Measurements from ENCODE around the gene ABHD4. TPM values are rescaled to one million over a fixed set of nuclear protein-coding genes. Genes with fewer than 3 reads are reported as not detected.

The ABHD4 gene
- total and polyA plus RNA-seq, 4 donors = 9.0 to 32.9 (median 11.1) TPM

- Histone ChIP-seq H3K9me3 (ENCODE audit: control insufficient read depth in 4 of 4, low read length in 3 of 4) (no peaks in the 10 kb centered on the region), H3K36me3 (ENCODE audit: control insufficient read depth in 4 of 4, insufficient read depth in 3 of 4, low read depth in 1 of 4, low read length in 3 of 4) (no peaks in the 10 kb centered on the region), H3K9ac (ENCODE audit: low read depth in 1 of 2, low read length in 2 of 2) (no peak overlapping the region), H3K4me1 (ENCODE audit: control insufficient read depth in 4 of 4, insufficient read depth in 4 of 4, low read length in 3 of 4) (peaks cover 3 to 9% (median 6%) of the 10 kb centered on the region in 4 donors), H3K27me3 (ENCODE audit: control insufficient read depth in 4 of 4, insufficient read depth in 4 of 4, low read length in 3 of 4) (no peaks in the 10 kb centered on the region), H3K27ac (ENCODE audit: low read depth in 1 of 2, low read length in 2 of 2) (peak overlapping the region in 1 of 2 donors; percentile 25), H3K4me3 (ENCODE audit: low read depth in 1 of 3, low read length in 3 of 3) (no peak overlapping the region)
- 85% methylated on average over 15 of the region's 15 CpGs for WGBS
- TF ChIP-seq EGR1 (IDR thresholded peaks at IDR 0.05; ENCODE audit: low read depth in 2 of 2) = no peak
- TF ChIP-seq ZBTB33 (IDR thresholded peaks at IDR 0.05) = no peak
- no peak for TF ChIP-seq CTCF (IDR thresholded peaks at IDR 0.05; ENCODE audit: low read depth, low read length, missing input control)
- TF ChIP-seq JUND (IDR thresholded peaks at IDR 0.05) = no peak
- no peak for DNase-seq (ENCODE audit: low spot score)
Measured at GRCh38 chr14:22554498-22555383, 43.4 kb upstream of the ABHD4 start.

DNA sequence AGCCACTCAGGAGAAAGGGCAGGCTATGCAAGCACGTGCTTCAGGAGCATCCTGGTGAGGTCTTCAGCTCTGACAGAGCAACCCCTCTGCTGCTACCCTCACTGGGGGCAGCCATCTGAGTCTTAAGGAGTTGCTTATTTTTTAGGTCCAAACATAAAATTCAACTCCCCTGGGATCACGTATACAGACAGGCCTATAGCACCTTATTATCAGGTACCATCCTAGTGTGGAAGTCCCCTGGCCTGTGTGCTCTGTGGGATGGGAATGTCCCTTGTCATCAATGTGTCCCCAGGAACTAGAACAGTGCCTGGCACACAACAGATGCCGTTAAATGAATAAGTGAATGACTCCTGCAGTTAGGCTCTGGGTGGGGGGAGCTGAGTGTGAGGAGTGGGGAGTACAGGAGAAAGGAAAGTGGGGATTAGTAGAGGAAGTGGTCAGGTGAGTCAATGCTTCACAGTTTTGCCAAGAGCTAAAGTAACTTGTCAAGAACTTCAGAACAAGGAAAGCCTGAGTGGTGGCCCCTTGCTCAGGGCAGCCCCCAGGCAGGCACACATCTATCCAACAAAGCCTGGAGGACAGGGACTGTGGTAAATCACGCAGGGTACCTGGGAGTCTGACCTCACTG lies 42.6 kb upstream of the ABHD4 start:
- peaks cover 3 to 9% (median 6%) of the 10 kb centered on the region in 4 donors for H3K4me1 ChIP-seq (ENCODE audit: control insufficient read depth in 4 of 4, insufficient read depth in 4 of 4, low read length in 3 of 4)
- peak overlapping the region; percentile 6 to 28 for H3K27ac ChIP-seq (ENCODE audit: low read depth in 1 of 2, low read length in 2 of 2)

More for the DNA sequence above, 42.6 kb upstream of the ABHD4 start:
- H3K36me3 ChIP-seq (ENCODE audit: control insufficient read depth in 4 of 4, insufficient read depth in 3 of 4, low read depth in 1 of 4, low read length in 3 of 4) = no peaks in the 10 kb centered on the region
- no peaks in the 10 kb centered on the region for H3K27me3 ChIP-seq (ENCODE audit: control insufficient read depth in 4 of 4, insufficient read depth in 4 of 4, low read length in 3 of 4)
- no peak for DNase-seq (ENCODE audit: low spot score)
- no peak overlapping the region for H3K4me3 ChIP-seq (ENCODE audit: low read depth in 1 of 3, low read length in 3 of 3)
- H3K9ac ChIP-seq (ENCODE audit: low read depth in 1 of 2, low read length in 2 of 2) = no peak overlapping the region
- TF ChIP-seq ATF3 (IDR thresholded peaks at IDR 0.05) (no peak), RXRA (IDR thresholded peaks at IDR 0.05) (no peak), TAF1 (conservative IDR thresholded peaks at IDR 0.05) (no peak), EGR1 (IDR thresholded peaks at IDR 0.05; ENCODE audit: low read depth in 2 of 2) (no peak), FOXA2 (IDR thresholded peaks at IDR 0.05) (no peak), CTCF (IDR thresholded peaks at IDR 0.05; ENCODE audit: low read depth, low read length, missing input control) (no peak), FOXA1 (IDR thresholded peaks at IDR 0.05) (no peak), MAX (IDR thresholded peaks at IDR 0.05) (no peak), YY1 (IDR thresholded peaks at IDR 0.05) (no peak), HNF4G (IDR thresholded peaks at IDR 0.05) (no peak), NR2F2 (IDR thresholded peaks at IDR 0.05) (no peak), ZBTB33 (IDR thresholded peaks at IDR 0.05) (no peak), JUND (IDR thresholded peaks at IDR 0.05) (no peak), RAD21 (IDR thresholded peaks at IDR 0.05) (no peak), GABPA (IDR thresholded peaks at IDR 0.05 in 1 of 2, conservative IDR thresholded peaks at IDR 0.05 in 1 of 2) (no peak), SP1 (IDR thresholded peaks at IDR 0.05) (no peak), HNF4A (conservative IDR thresholded peaks at IDR 0.05) (no peak)
- TF ChIP-seq, protein P1, sequence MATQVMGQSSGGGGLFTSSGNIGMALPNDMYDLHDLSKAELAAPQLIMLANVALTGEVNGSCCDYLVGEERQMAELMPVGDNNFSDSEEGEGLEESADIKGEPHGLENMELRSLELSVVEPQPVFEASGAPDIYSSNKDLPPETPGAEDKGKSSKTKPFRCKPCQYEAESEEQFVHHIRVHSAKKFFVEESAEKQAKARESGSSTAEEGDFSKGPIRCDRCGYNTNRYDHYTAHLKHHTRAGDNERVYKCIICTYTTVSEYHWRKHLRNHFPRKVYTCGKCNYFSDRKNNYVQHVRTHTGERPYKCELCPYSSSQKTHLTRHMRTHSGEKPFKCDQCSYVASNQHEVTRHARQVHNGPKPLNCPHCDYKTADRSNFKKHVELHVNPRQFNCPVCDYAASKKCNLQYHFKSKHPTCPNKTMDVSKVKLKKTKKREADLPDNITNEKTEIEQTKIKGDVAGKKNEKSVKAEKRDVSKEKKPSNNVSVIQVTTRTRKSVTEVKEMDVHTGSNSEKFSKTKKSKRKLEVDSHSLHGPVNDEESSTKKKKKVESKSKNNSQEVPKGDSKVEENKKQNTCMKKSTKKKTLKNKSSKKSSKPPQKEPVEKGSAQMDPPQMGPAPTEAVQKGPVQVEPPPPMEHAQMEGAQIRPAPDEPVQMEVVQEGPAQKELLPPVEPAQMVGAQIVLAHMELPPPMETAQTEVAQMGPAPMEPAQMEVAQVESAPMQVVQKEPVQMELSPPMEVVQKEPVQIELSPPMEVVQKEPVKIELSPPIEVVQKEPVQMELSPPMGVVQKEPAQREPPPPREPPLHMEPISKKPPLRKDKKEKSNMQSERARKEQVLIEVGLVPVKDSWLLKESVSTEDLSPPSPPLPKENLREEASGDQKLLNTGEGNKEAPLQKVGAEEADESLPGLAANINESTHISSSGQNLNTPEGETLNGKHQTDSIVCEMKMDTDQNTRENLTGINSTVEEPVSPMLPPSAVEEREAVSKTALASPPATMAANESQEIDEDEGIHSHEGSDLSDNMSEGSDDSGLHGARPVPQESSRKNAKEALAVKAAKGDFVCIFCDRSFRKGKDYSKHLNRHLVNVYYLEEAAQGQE (IDR thresholded peaks at IDR 0.05) = no peak
- H3K9me3 ChIP-seq (ENCODE audit: control insufficient read depth in 4 of 4, low read length in 3 of 4) = no peaks in the 10 kb centered on the region
- WGBS = 81% methylated on average over 4 of the region's 4 CpGs

Measured in liver (tissue), 9 donors.